Psoas muscle (tissue), 8 donors: ENCODE measurements around the gene SINHCAF. TPM values are rescaled to one million over a fixed set of nuclear protein-coding genes. Genes with fewer than 3 reads are reported as not detected.
A peak's percentile ranks its signal among the peaks of the same experiment; 100 is the strongest.

Source experiments
- ATAC-seq, 4 donors: fragments of 200-7000 bp; cut with Tn5 transposase; one replicate each; pipeline ENCODE4 v1.9.1; 2020; ENCODE audit warnings: moderate library complexity in 3 of 4, mild to moderate bottlenecking in 2 of 4
- DNase-seq, 2 donors: peaks; one replicate each; pipeline ENCODE4 v3.0.0-alpha.2; 2020
- H3K27ac ChIP-seq: fragments of 200-600 bp; one replicate; pipeline ENCODE4 v1.8.0; 2022
- H3K27me3 ChIP-seq, 3 donors: fragments of 200-600 bp in 1 of 3; one replicate each; pipeline versions ENCODE4 v1.6.1 to v1.8.0; 2013 to 2022; ENCODE audit warnings: low read length in 2 of 3, mild to moderate bottlenecking in 2 of 3, moderate library complexity in 1 of 3; ENCODE audit not compliant: insufficient read depth in 3 of 3
- H3K36me3 ChIP-seq, 2 donors: fragments of 200-600 bp in 1 of 2; one replicate each; pipeline versions ENCODE4 v1.6.1 to v1.8.0; 2013 to 2022; ENCODE audit warnings: low read depth in 1 of 2, mild to moderate bottlenecking in 1 of 2, moderate library complexity in 1 of 2; ENCODE audit not compliant: insufficient read depth in 1 of 2
- H3K4me1 ChIP-seq: fragments of 200-600 bp; one replicate; pipeline ENCODE4 v1.8.0; 2022
- H3K4me3 ChIP-seq: fragments of 200-600 bp; one replicate; pipeline ENCODE4 v1.8.0; 2022; ENCODE audit warnings: mild to moderate bottlenecking
- H3K9me3 ChIP-seq: fragments of 200-600 bp; one replicate; pipeline ENCODE4 v1.8.0; 2022
- CTCF ChIP-seq: fragments of 200-600 bp; IDR thresholded peaks from one replicate; pipeline ENCODE4 v1.8.0; 2022; ENCODE audit warnings: antibody characterized with exemption
- WGBS, 3 donors: extraction: QIAGEN DNeasy Blood & Tissue Kit; methylation state at CpG; one replicate each; pipeline versions ENCODE4 v1.1.6 to v1.1.7; 2013; 5-methylcytosine and 5-hydroxymethylcytosine counted together
- intact Hi-C, 2 donors: fragments of 100-400 bp; cut with DNase I; formaldehyde crosslinking; loops; one replicate each; pipeline versions ENCODE4 v1.11.0 to v1.14.2; 2022
- polyA plus RNA-seq, 3 donors: library from polyadenylated mRNA; stranded (reverse); fragments of 200-250 nt; gene quantifications; one replicate each; pipeline ENCODE4 v1.2.3, GENCODE V29; 2013
- total RNA-seq, 4 donors: library from RNA; stranded (reverse); fragmentation: NEBNext Ultra II Directional in 2 of 4; extraction: Animal tissue kit (Norgen Biotek cat#: 25700) in 2 of 4; gene quantifications; one replicate each; pipeline versions ENCODE4 v1.2.1 to v1.2.4, GENCODE V29; 2021 to 2023
- donor health status: healthy with polysubstance abuse.
- donor health status: DM: no; HTN: no; CAD: no; lungs with moderate emphysema.
- donor health status: Bipolar disorder and iron deficiency.
- donor health status: healthy.
- donor health status: DM: yes; HTN: yes; CAD: no.
- donor health status: DM: no; HTN: no; CAD: no.
- donor health status: DM: no; HTN: no; CAD: no.
- donor health status: DM: yes; HTN: yes; CAD: no.

SINHCAF gene
- total and polyA plus RNA-seq, 7 donors, result 1.3 to 7.7 (median 2.9) TPM

- Histone ChIP-seq H3K9me3 (no peaks in the 10 kb centered on the region), H3K4me3 (no peak overlapping the region), H3K27ac (no peak overlapping the region), H3K36me3 (no peaks in the 10 kb centered on the region), H3K27me3 (no peaks in the 10 kb centered on the region), H3K4me1 (no peaks in the 10 kb centered on the region)
- DNase-seq, result no peak
- intact Hi-C loops, result no loop called here
- TF ChIP-seq CTCF, result no peak
- 67 to 83% (median 73%) methylated on average over 14 of the region's 14 CpGs for WGBS, 3 donors
- peak in 1 of 4 donors; percentile 10 for ATAC-seq
Observed at GRCh38 chr12:31231611-31232360, 94.2 kb downstream of the SINHCAF start.
